Stomach (tissue), 4 donors: ENCODE data around the gene TMEM135.
A peak's percentile ranks its signal among the peaks of the same experiment; 100 is the strongest.

Experiments used
- EP300 ChIP-seq: sonication (generic); formaldehyde crosslinking; IDR thresholded peaks from one replicate; pipeline ENCODE4 v1.6.1; 2017; ENCODE audit warnings: antibody characterized with exemption
- POLR2A ChIP-seq, 4 donors: fragments of 450-650 bp; IDR thresholded peaks; one replicate each; pipeline ENCODE4 v1.6.1; 2016; ENCODE audit warnings: antibody characterized with exemption in 4 of 4, control low read depth in 2 of 4, mild to moderate bottlenecking in 1 of 4, moderate library complexity in 1 of 4
- POLR2AphosphoS5 ChIP-seq, 3 donors: sonication (generic); formaldehyde crosslinking; IDR thresholded peaks; one replicate each; pipeline ENCODE4 v1.6.1; 2016; ENCODE audit warnings: antibody characterized with exemption in 3 of 3
- TF ChIP-seq, protein P1 (sequence below), 7 experiments: fragments of 450-650 bp in 4 of 7; fragments of 200-600 bp in 3 of 7; sonication (generic) in 3 of 7; IDR thresholded peaks; one replicate each; pipeline ENCODE4 v1.5.1; 2016 to 2019; ENCODE audit warnings: antibody characterized with exemption in 7 of 7, control low read depth in 2 of 7, mild to moderate bottlenecking in 1 of 7

DNA sequence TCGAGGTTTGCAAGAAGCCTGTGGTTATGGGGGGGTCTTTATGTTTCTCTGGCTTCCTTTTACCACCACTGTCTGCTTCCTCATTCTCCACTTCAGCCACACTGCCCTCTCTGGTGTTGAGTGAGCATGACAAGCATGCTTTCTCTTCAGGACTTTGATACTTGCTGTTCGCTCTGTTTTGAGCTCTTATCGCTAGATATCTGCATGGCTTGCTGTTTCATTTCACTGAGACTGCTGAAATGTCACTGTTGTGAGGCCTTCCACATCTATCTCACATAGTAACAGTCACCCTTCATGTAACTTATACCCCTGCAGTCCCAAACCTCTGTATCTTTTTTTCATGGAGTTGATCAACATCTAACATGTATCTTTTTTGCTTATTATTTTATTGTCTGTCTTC, 59.8 kb downstream of the TMEM135 start:
- TF ChIP-seq, protein P1, sequence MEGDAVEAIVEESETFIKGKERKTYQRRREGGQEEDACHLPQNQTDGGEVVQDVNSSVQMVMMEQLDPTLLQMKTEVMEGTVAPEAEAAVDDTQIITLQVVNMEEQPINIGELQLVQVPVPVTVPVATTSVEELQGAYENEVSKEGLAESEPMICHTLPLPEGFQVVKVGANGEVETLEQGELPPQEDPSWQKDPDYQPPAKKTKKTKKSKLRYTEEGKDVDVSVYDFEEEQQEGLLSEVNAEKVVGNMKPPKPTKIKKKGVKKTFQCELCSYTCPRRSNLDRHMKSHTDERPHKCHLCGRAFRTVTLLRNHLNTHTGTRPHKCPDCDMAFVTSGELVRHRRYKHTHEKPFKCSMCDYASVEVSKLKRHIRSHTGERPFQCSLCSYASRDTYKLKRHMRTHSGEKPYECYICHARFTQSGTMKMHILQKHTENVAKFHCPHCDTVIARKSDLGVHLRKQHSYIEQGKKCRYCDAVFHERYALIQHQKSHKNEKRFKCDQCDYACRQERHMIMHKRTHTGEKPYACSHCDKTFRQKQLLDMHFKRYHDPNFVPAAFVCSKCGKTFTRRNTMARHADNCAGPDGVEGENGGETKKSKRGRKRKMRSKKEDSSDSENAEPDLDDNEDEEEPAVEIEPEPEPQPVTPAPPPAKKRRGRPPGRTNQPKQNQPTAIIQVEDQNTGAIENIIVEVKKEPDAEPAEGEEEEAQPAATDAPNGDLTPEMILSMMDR (IDR thresholded peaks at IDR 0.05), result peak in 5 of 7 experiments; percentile 49 to 73 (median 71)
- TF ChIP-seq EP300 (no peak), POLR2AphosphoS5 (IDR thresholded peaks at IDR 0.05) (peak in 1 of 3 donors; percentile 61), POLR2A (IDR thresholded peaks at IDR 0.05) (no peak)
